ENCODE results near the gene VAV2. TPM values are rescaled to one million over a fixed set of nuclear protein-coding genes. Genes with fewer than 3 reads are reported as not detected.

The VAV2 gene
- total and polyA plus RNA-seq, 9 of the 15 experiments (the other 6 are each of a cell fraction or from before 2014, with no cell fraction given): 0.01 to 2.7 (median 1.0) TPM; not detected in 1

DNA sequence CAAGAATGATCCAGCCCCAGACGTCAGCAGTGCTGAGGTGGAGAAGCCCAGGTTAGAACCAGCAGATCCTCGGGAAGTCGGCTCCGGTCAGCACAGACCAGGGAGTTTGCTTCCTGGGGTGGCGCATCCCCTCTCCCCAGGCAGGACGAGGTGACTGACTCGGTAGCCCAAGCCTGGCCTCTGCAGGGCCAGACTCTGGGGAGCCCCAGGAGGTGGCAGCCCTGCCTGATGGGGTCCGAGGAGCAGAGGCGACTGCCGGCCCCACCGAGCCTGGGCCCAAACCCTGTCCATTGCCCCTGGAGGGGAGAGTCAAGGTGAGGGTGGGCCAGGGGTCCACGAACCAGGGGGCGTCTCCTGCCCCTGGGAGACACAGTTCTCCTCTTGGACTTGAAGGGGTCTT is 201.1 kb downstream of the VAV2 start:
- H3K9ac ChIP-seq (ENCODE audit: insufficient read depth in 1 of 2, low read depth in 2 of 2, low read length in 2 of 2): no peak overlapping the region
- DNase-seq (ENCODE audit: extremely low read depth in 1 of 4, low spot score in 3 of 4) (no peak), ATAC-seq (no peak), FAIRE-seq (no peak)
- TF ChIP-seq ZNF232 (CRISPR knock-in tag; IDR thresholded peaks at IDR 0.05): no peak
- TF ChIP-seq TOE1 (IDR thresholded peaks at IDR 0.05; ENCODE audit: borderline replicate concordance): no peak
- no peak for TF ChIP-seq TOE1 (CRISPR knock-in tag; IDR thresholded peaks at IDR 0.05; ENCODE audit: borderline replicate concordance, low read depth)
- TF ChIP-seq, protein P1, sequence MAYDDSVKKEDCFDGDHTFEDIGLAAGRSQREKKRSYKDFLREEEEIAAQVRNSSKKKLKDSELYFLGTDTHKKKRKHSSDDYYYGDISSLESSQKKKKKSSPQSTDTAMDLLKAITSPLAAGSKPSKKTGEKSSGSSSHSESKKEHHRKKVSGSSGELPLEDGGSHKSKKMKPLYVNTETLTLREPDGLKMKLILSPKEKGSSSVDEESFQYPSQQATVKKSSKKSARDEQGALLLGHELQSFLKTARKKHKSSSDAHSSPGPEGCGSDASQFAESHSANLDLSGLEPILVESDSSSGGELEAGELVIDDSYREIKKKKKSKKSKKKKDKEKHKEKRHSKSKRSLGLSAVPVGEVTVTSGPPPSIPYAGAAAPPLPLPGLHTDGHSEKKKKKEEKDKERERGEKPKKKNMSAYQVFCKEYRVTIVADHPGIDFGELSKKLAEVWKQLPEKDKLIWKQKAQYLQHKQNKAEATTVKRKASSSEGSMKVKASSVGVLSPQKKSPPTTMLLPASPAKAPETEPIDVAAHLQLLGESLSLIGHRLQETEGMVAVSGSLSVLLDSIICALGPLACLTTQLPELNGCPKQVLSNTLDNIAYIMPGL (CRISPR knock-in tag; IDR thresholded peaks at IDR 0.05): no peak
- TF ChIP-seq ZNF583 (CRISPR knock-in tag; IDR thresholded peaks at IDR 0.05): no peak
- no peak for TF ChIP-seq POLR2AphosphoS2 (IDR thresholded peaks at IDR 0.05; ENCODE audit: low read length)
- TF ChIP-seq SIN3A (IDR thresholded peaks at IDR 0.05; ENCODE audit: borderline replicate concordance in 2 of 2, control insufficient read depth in 1 of 2, low read depth in 2 of 2, low read length in 2 of 2): no peak
- no peak for TF ChIP-seq HNRNPH1 (optimal IDR thresholded peaks at IDR 0.05; ENCODE audit: low read depth, low read length)
- TF ChIP-seq, protein P2, sequence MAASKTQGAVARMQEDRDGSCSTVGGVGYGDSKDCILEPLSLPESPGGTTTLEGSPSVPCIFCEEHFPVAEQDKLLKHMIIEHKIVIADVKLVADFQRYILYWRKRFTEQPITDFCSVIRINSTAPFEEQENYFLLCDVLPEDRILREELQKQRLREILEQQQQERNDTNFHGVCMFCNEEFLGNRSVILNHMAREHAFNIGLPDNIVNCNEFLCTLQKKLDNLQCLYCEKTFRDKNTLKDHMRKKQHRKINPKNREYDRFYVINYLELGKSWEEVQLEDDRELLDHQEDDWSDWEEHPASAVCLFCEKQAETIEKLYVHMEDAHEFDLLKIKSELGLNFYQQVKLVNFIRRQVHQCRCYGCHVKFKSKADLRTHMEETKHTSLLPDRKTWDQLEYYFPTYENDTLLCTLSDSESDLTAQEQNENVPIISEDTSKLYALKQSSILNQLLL (CRISPR knock-in tag; IDR thresholded peaks at IDR 0.05; ENCODE audit: borderline replicate concordance): no peak
- TF ChIP-seq NFATC3 (IDR thresholded peaks at IDR 0.05): no peak
- no peak overlapping the region for H3K4me3 ChIP-seq
- H3K36me3 ChIP-seq (ENCODE audit: control insufficient read depth, insufficient read depth, low read length): no peaks in the 10 kb centered on the region
- no TSS peak for BruUV-seq (replicated peaks)
- peaks cover 9% of the 10 kb centered on the region; the same call in 1 of the 2 replicates for H4K20me1 ChIP-seq (replicated peaks; ENCODE audit: control insufficient read depth, insufficient read depth, low read length)
- H3K4me2 ChIP-seq (ENCODE audit: insufficient read depth, low read length): no peak overlapping the region
- H3K9me1 ChIP-seq (ENCODE audit: control insufficient read depth, insufficient read depth, low read length): no peaks in the 10 kb centered on the region
- intact Hi-C loops (cut with micrococcal nuclease) (no loop called here), in situ Hi-C loops (cut with MboI) (loop anchor here (5.0 kb wide), 1 partner anchor 306 kb away; no protein-coding TSS in a partner anchor)
- 7% methylated on average over 12 of the region's 13 CpGs for WGBS (ENCODE audit: insufficient coverage, low coverage, missing lambda C conversion rate)
- H3K27me3 ChIP-seq (ENCODE audit: control insufficient read depth in 2 of 2, insufficient read depth in 2 of 2, low read length in 2 of 2): peaks cover 2 to 40% of the 10 kb centered on the region in 2 experiments; a peak in 4 of 5 replicates
- H3K4me1 ChIP-seq (replicated peaks in 1 of 2; ENCODE audit: control insufficient read depth in 2 of 2, insufficient read depth in 2 of 2, low read length in 2 of 2): peaks cover 0 to 21% of the 10 kb centered on the region in 2 experiments; a peak in 2 of 5 replicates
- H2AFZ ChIP-seq (ENCODE audit: low read depth, low read length): no peak overlapping the region
- no peak overlapping the region for H3K27ac ChIP-seq (ENCODE audit: extremely low read depth, low read depth, low read length)
- no peaks in the 10 kb centered on the region for H3K79me2 ChIP-seq (ENCODE audit: control insufficient read depth, insufficient read depth, low read length)
- CTCF ChIA-PET (ENCODE audit: low intra/inter-chr PET ratio): interaction anchor here (0.5 kb wide), 1 partner anchor 120 kb away, joined by 3 read pairs; no protein-coding TSS in a partner anchor
- POLR2A ChIA-PET: no interaction called here
- no peaks in the 10 kb centered on the region for H3K9me3 ChIP-seq (replicated peaks; ENCODE audit: control insufficient read depth, insufficient read depth, low read depth, low read length)

Measured in K562 (cell line).